Endothelial cell of umbilical vein (primary cell): ENCODE results near the gene SLFN14. TPM values are rescaled to one million over a fixed set of nuclear protein-coding genes. Genes with fewer than 3 reads are reported as not detected.
"Not testable (repeated sequence)": the region's sequence is repeated elsewhere in the genome, so short reads cannot be mapped to it uniquely, and the experiment has no call there.

Experiments used
- BruUV-seq: library from RNA; stranded (reverse); fragments of 400-500 nt; replicated peaks from 2 replicates; lab custom pipeline; 2021; lab: Mats Ljungman, UMichigan
- CTCF ChIA-PET: fragments of 300-600, 350-600 bp; sonication (Branson Sonifier 250); formaldehyde crosslinking; loops from one replicate; lab custom pipeline; 2021; ENCODE audit warnings: antibody characterized with exemption, inconsistent platforms; lab: Charles Lee
- POLR2A ChIA-PET: fragments of 300-600, 350-600 bp; sonication (Branson Sonifier 250); formaldehyde crosslinking; loops from one replicate; lab custom pipeline; 2021; ENCODE audit warnings: antibody characterized with exemption, inconsistent platforms; lab: Charles Lee
- DNase-seq: peaks from one replicate; pipeline ENCODE4 v3.0.0-alpha.2; 2011; ENCODE audit warnings: low read depth, low spot score
- FAIRE-seq: peaks from 2 replicates; lab custom pipeline; 2011; peaks lifted over from hg19 to GRCh38; lab: Jason Lieb, UNC
- H2AFZ ChIP-seq: 2 replicates; pipeline ENCODE4 v1.6.0; 2012; ENCODE audit warnings: low read depth, low read length, control low read depth, inconsistent platforms
- H3K27ac ChIP-seq: 2 replicates; pipeline ENCODE4 v1.5.1; 2011; ENCODE audit warnings: low read depth, mild to moderate bottlenecking, control low read depth, low read length, moderate library complexity; ENCODE audit not compliant: insufficient read depth
- H3K27me3 ChIP-seq, 2 experiments: 2 replicates each; pipeline versions ENCODE4 v1.6.0 to v1.6.1; 2011; ENCODE audit warnings: low read length in 2 of 2, mixed read lengths in 1 of 2; ENCODE audit not compliant: control insufficient read depth in 2 of 2, insufficient read depth in 2 of 2
- H3K36me3 ChIP-seq, 2 experiments: 2 replicates in 1 of 2; 3 replicates in 1 of 2; pipeline ENCODE4 v1.5.1; 2011; ENCODE audit warnings: low read length in 2 of 2, mild to moderate bottlenecking in 1 of 2, moderate library complexity in 1 of 2; ENCODE audit not compliant: control insufficient read depth in 2 of 2, insufficient read depth in 2 of 2; ENCODE audit errors: extremely low read depth in 1 of 2
- H3K4me1 ChIP-seq: 3 replicates; pipeline ENCODE4 v1.5.1; 2011; ENCODE audit warnings: mild to moderate bottlenecking, low read length; ENCODE audit not compliant: control insufficient read depth, insufficient read depth; ENCODE audit errors: extremely low read depth
- H3K4me2 ChIP-seq: 2 replicates; pipeline ENCODE4 v1.6.1; 2011; ENCODE audit warnings: low read length, control low read depth, mixed read lengths; ENCODE audit not compliant: insufficient read depth
- H3K4me3 ChIP-seq, 3 experiments: fragments of 200-600 bp in 1 of 3; sonication (generic), shearing (Covaris generic) in 1 of 3; replicated peaks in 1 of 3; 2 replicates each; pipeline ENCODE4 v1.5.1; 2011 to 2016; ENCODE audit warnings: control low read depth in 3 of 3, low read length in 3 of 3, mild to moderate bottlenecking in 2 of 3, inconsistent platforms in 1 of 3, low read depth in 1 of 3, moderate library complexity in 1 of 3; ENCODE audit not compliant: insufficient read depth in 1 of 3
- H3K79me2 ChIP-seq: 2 replicates; pipeline ENCODE4 v1.6.0; 2012; ENCODE audit warnings: low read length, inconsistent platforms; ENCODE audit not compliant: control insufficient read depth, insufficient read depth
- H3K9ac ChIP-seq: replicated peaks from 2 replicates; pipeline ENCODE3; 2011; ENCODE audit warnings: low read length, control low read depth; ENCODE audit not compliant: insufficient read depth; ENCODE audit errors: extremely low read depth
- H3K9me1 ChIP-seq: replicated peaks from 3 replicates; pipeline ENCODE4 v1.6.0; 2011; ENCODE audit warnings: mild to moderate bottlenecking, low read length; ENCODE audit not compliant: control insufficient read depth, insufficient read depth; ENCODE audit errors: extremely low read depth
- H3K9me3 ChIP-seq: replicated peaks from 2 replicates; pipeline ENCODE4 v1.5.1; 2012; ENCODE audit warnings: low read length, inconsistent platforms; ENCODE audit not compliant: control insufficient read depth, insufficient read depth
- H4K20me1 ChIP-seq: replicated peaks from 2 replicates; pipeline ENCODE3; 2011; ENCODE audit warnings: mild to moderate bottlenecking, low read length; ENCODE audit not compliant: control insufficient read depth, insufficient read depth; ENCODE audit errors: extremely low read depth
- CTCF ChIP-seq, 2 donors: IDR thresholded peaks; 1 replicate in 1 of 2; 2 replicates in 1 of 2; pipeline ENCODE4 v1.5.1; 2011; ENCODE audit warnings: low read length in 2 of 2, mild to moderate bottlenecking in 2 of 2, moderate library complexity in 2 of 2, control low read depth in 1 of 2, inconsistent platforms in 1 of 2, low read depth in 1 of 2; ENCODE audit not compliant: insufficient read depth in 1 of 2; ENCODE audit errors: extremely low read depth in 1 of 2
- EZH2 ChIP-seq: IDR thresholded peaks from 2 replicates; pipeline ENCODE4 v1.6.1; 2012; ENCODE audit warnings: borderline replicate concordance, low read depth, mild to moderate bottlenecking, moderate library complexity, low read length, inconsistent platforms; ENCODE audit not compliant: severe bottlenecking
- FOS ChIP-seq: IDR thresholded peaks from 2 replicates; pipeline ENCODE4 v1.6.1; 2011; ENCODE audit warnings: mild to moderate bottlenecking, low read length, moderate library complexity, borderline replicate concordance; ENCODE audit not compliant: insufficient read depth
- GATA2 ChIP-seq: IDR thresholded peaks from 2 replicates; pipeline ENCODE4 v1.7.0; 2011; ENCODE audit warnings: low read depth, mild to moderate bottlenecking, moderate library complexity, mixed read lengths, low read length; ENCODE audit not compliant: insufficient read length, insufficient read depth
- JUN ChIP-seq: IDR thresholded peaks from 2 replicates; pipeline ENCODE4 v1.6.1; 2011; ENCODE audit warnings: borderline replicate concordance, low read depth; ENCODE audit not compliant: insufficient read length, insufficient read depth
- MAX ChIP-seq: IDR thresholded peaks from 2 replicates; pipeline ENCODE4 v1.6.1; 2011; ENCODE audit not compliant: insufficient read depth, insufficient read length
- MYC ChIP-seq: IDR thresholded peaks from one replicate; pipeline ENCODE4 v1.6.1; 2011; ENCODE audit warnings: mild to moderate bottlenecking, low read depth, low read length
- POLR2A ChIP-seq: IDR thresholded peaks from 2 replicates; pipeline ENCODE4 v1.6.1; 2012; ENCODE audit warnings: low read depth, mild to moderate bottlenecking, control low read depth, low read length
- POLR2AphosphoS5 ChIP-seq: IDR thresholded peaks from 2 replicates; pipeline ENCODE4 v1.6.1; 2012; ENCODE audit warnings: low read depth, mild to moderate bottlenecking, control low read depth, low read length, moderate library complexity; ENCODE audit not compliant: insufficient read depth
- dilution Hi-C: fragments of 300-500 bp; cut with MboI; formaldehyde crosslinking; loops from one replicate; pipeline ENCODE4 v1.15.0; 2019; ENCODE audit warnings: low sequenced_read_pairs; ENCODE audit not compliant: extremely low pct_ligation_motif_present
- intact Hi-C: fragments of 100-400 bp; cut with micrococcal nuclease; formaldehyde crosslinking; loops from one replicate; pipeline ENCODE4 v1.10.0; 2022
- polyA plus RNA-seq, 4 experiments: library from polyadenylated mRNA; depleted of rRNA in 3 of 4; stranded (reverse) in 3 of 4; unstranded in 1 of 4; fragments of >200 nt; gene quantifications; 2 replicates each; pipeline versions ENCODE4 v1.2.1 to v1.2.3, GENCODE V29; 2011 to 2012; ENCODE audit warnings: missing spikeins in 1 of 4
- total RNA-seq: library from RNA; stranded (reverse); gene quantifications from 2 replicates; pipeline ENCODE4 v1.2.3, GENCODE V29; 2021

The SLFN14 gene
- total and polyA plus RNA-seq, 2 donors (not counting 3 experiments of a cell fraction or from before 2014, with no cell fraction given) = not detected

- dilution Hi-C loops = no loop called here
- DNase-seq (no peak), FAIRE-seq (no peak)
- ChIA-PET CTCF (interaction anchor here (2.2 kb wide), 1 partner anchor 20 kb away, joined by 7 read pairs; no protein-coding TSS in a partner anchor), POLR2A (no interaction called here)
- peaks cover 21 to 42% of the 10 kb centered on the region in 2 experiments for H3K27me3 ChIP-seq
- H4K20me1 ChIP-seq = no peaks in the 10 kb centered on the region
- H3K4me1 ChIP-seq = peaks cover 10% of the 10 kb centered on the region
- no peaks in the 10 kb centered on the region for H3K79me2 ChIP-seq
- no peak overlapping the region for H3K4me3 ChIP-seq
- H3K9me1 ChIP-seq = no peaks in the 10 kb centered on the region
- no peak overlapping the region for H3K9ac ChIP-seq
- no peak overlapping the region for H3K4me2 ChIP-seq
- H3K9me3 ChIP-seq = no peaks in the 10 kb centered on the region
- no peak for TF ChIP-seq CTCF (IDR thresholded peaks at IDR 0.05; ENCODE audit: extremely low read depth in 1 of 2, insufficient read depth in 1 of 2, low read depth in 1 of 2, low read length in 2 of 2)
- no peak for TF ChIP-seq GATA2
- no peak for TF ChIP-seq POLR2A
- TF ChIP-seq MAX = no peak
- TF ChIP-seq JUN = no peak
- TF ChIP-seq POLR2AphosphoS5 = no peak
- no peak for TF ChIP-seq EZH2
- no peak for TF ChIP-seq FOS
- TF ChIP-seq MYC = no peak
- H3K27ac ChIP-seq = no peak overlapping the region
- intact Hi-C loops = no loop called here
- no peaks in the 10 kb centered on the region for H3K36me3 ChIP-seq
- BruUV-seq = no TSS peak
- H2AFZ ChIP-seq = no peak overlapping the region
These were observed 41.2 kb downstream of the SLFN14 start for GRCh38 chr17:35519439-35519838.

DNA sequence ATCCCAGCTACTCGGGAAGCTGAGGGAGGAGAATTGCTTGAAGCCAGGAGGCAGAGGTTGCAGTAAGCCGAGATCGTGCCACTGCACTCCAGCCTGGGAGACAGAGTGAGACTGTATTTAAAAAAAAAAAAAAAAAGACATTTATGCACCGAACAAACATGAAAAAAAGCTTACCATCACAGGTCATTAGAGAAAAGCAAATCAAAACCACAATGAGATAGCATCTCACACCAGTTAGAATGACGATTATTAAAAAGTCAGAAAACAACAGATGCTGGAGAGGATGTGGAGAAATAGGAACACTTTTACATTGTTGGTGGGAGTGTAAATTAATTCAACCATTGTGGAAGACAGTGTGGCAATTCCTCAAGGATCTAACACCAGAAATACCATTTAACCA lies 42.2 kb downstream of the SLFN14 start:
- H4K20me1 ChIP-seq, H3K4me1 ChIP-seq, H3K36me3 ChIP-seq, DNase-seq, H3K9me1 ChIP-seq, BruUV-seq, H3K9ac ChIP-seq, dilution Hi-C loops, intact Hi-C loops, H3K27ac ChIP-seq, H2AFZ ChIP-seq, H3K9me3 ChIP-seq, H3K4me2 ChIP-seq, POLR2A ChIA-PET, FAIRE-seq, H3K79me2 ChIP-seq, H3K4me3 ChIP-seq: not testable (repeated sequence)
- CTCF ChIA-PET = interaction anchor here (1.0 to 2.2 kb wide), 3 partner anchors 21 to 206 kb away, joined by 3 to 7 read pairs (median 3); no protein-coding TSS in a partner anchor
- H3K27me3 ChIP-seq = peaks cover 21 to 40% of the 10 kb centered on the region in 2 experiments
